Thyroid gland (tissue), 4 donors: ENCODE data around the gene PLCB1.

Experiments
- CTCF ChIP-seq, 6 experiments: fragments of 200-600 bp in 3 of 6; fragments of 450-650 bp in 3 of 6; sonication (generic) in 3 of 6; IDR thresholded peaks; one replicate each; pipeline ENCODE4 v1.5.1; 2016 to 2019; ENCODE audit warnings: antibody characterized with exemption in 6 of 6, mild to moderate bottlenecking in 2 of 6, inconsistent platforms in 1 of 6, moderate library complexity in 1 of 6
- POLR2A ChIP-seq, 2 donors: fragments of 450-650 bp; IDR thresholded peaks; one replicate each; pipeline ENCODE4 v1.6.1; 2017; ENCODE audit warnings: antibody characterized with exemption in 2 of 2, mild to moderate bottlenecking in 2 of 2, moderate library complexity in 1 of 2

GRCh38 chr20:8306937-8307336 is 174.9 kb downstream of the PLCB1 start:
- no peak for TF ChIP-seq CTCF (IDR thresholded peaks at IDR 0.05)
- TF ChIP-seq POLR2A (IDR thresholded peaks at IDR 0.05): no peak
